GM10847 (cell line): ENCODE results near the gene ATXN7.

Source experiments
- POLR2A ChIP-seq: IDR thresholded peaks from 2 replicates; pipeline ENCODE4 v1.6.1; 2011; ENCODE audit not compliant: insufficient read length; ENCODE audit errors: extremely low read depth

ATXN7 gene

GRCh38 chr3:63855333-63855940, 8.2 kb upstream of the ATXN7 start:
- no peak for TF ChIP-seq POLR2A

- TF ChIP-seq POLR2A, result no peak
These were observed 6.4 kb upstream of the ATXN7 start for GRCh38 chr3:63857311-63857710.

GRCh38 chr3:63860776-63861175, 2.9 kb upstream of the ATXN7 start:
- TF ChIP-seq POLR2A, result no peak

GRCh38 chr3:63861306-63861705, 2.4 kb upstream of the ATXN7 start:
- TF ChIP-seq POLR2A, result no peak

- no peak for TF ChIP-seq POLR2A
These were observed 890 bp upstream of the ATXN7 start for GRCh38 chr3:63862804-63863149.

- no peak for TF ChIP-seq POLR2A
These were observed 619 bp downstream of the ATXN7 start for GRCh38 chr3:63864008-63864964.

- no peak for TF ChIP-seq POLR2A
These were observed 1.3 kb downstream of the ATXN7 start for GRCh38 chr3:63864965-63865327.

GRCh38 chr3:63867225-63867624, 3.6 kb downstream of the ATXN7 start:
- no peak for TF ChIP-seq POLR2A

GRCh38 chr3:63869940-63870614, 6.4 kb downstream of the ATXN7 start:
- no peak for TF ChIP-seq POLR2A

GRCh38 chr3:63870615-63871005, 6.9 kb downstream of the ATXN7 start:
- TF ChIP-seq POLR2A, result no peak

- no peak for TF ChIP-seq POLR2A
These were observed 8.7 kb downstream of the ATXN7 start for GRCh38 chr3:63872135-63872924.

- no peak for TF ChIP-seq POLR2A
These were observed 11.1 kb downstream of the ATXN7 start for GRCh38 chr3:63874769-63875168.

- TF ChIP-seq POLR2A, result no peak
These were observed 11.8 kb downstream of the ATXN7 start for GRCh38 chr3:63875510-63875909.

GRCh38 chr3:63876260-63876659, 12.6 kb downstream of the ATXN7 start:
- no peak for TF ChIP-seq POLR2A

- no peak for TF ChIP-seq POLR2A
These were observed 14.2 kb downstream of the ATXN7 start for GRCh38 chr3:63877737-63878393.

GRCh38 chr3:63878394-63879060, 14.9 kb downstream of the ATXN7 start:
- no peak for TF ChIP-seq POLR2A
